ENCODE data around the gene SALL1. TPM values are rescaled to one million over a fixed set of nuclear protein-coding genes. Genes with fewer than 3 reads are reported as not detected.

Gene SALL1
- total and polyA plus RNA-seq, 4 donors: not detected

- no peak for DNase-seq
- Histone ChIP-seq H3K9me3 (ENCODE audit: control insufficient read depth, low read length) (peaks cover 2% of the 10 kb centered on the region), H3K27ac (ENCODE audit: low read depth in 1 of 2, low read length in 2 of 2) (no peak overlapping the region), H3K36me3 (ENCODE audit: control insufficient read depth in 1 of 2, insufficient read depth in 2 of 2, low read length in 1 of 2) (no peaks in the 10 kb centered on the region), H3K27me3 (ENCODE audit: control insufficient read depth in 1 of 2, insufficient read depth in 2 of 2, low read length in 1 of 2) (no peaks in the 10 kb centered on the region), H3K4me1 (ENCODE audit: control insufficient read depth in 1 of 2, insufficient read depth in 2 of 2, low read length in 2 of 2) (no peaks in the 10 kb centered on the region), H3K4me3 (ENCODE audit: low read length in 2 of 2) (no peak overlapping the region)
- 64 to 72% methylated on average over 5 of the region's 5 CpGs for WGBS, 2 donors
- intact Hi-C loops (cut with DNase I): no loop called here
- no peak for ATAC-seq (ENCODE audit: low FRiP score)
Observed at GRCh38 chr16:51125992-51126391, 25.1 kb downstream of the SALL1 start.

- H3K27me3 ChIP-seq (ENCODE audit: control insufficient read depth in 1 of 2, insufficient read depth in 2 of 2, low read length in 1 of 2): no peaks in the 10 kb centered on the region
- 80 to 92% methylated on average over 3 of the region's 3 CpGs for WGBS, 2 donors
- no peak for DNase-seq
Observed at GRCh38 chr16:51124896-51125295, 26.2 kb downstream of the SALL1 start.

GRCh38 chr16:51121850-51122249, 29.2 kb downstream of the SALL1 start:
- Histone ChIP-seq H3K9me3 (ENCODE audit: control insufficient read depth, low read length) (peaks cover 2% of the 10 kb centered on the region), H3K4me1 (ENCODE audit: control insufficient read depth in 1 of 2, insufficient read depth in 2 of 2, low read length in 2 of 2) (no peaks in the 10 kb centered on the region), H3K4me3 (ENCODE audit: low read length in 2 of 2) (no peak overlapping the region), H3K36me3 (ENCODE audit: control insufficient read depth in 1 of 2, insufficient read depth in 2 of 2, low read length in 1 of 2) (no peaks in the 10 kb centered on the region), H3K27ac (ENCODE audit: low read depth in 1 of 2, low read length in 2 of 2) (no peak overlapping the region), H3K27me3 (ENCODE audit: control insufficient read depth in 1 of 2, insufficient read depth in 2 of 2, low read length in 1 of 2) (no peaks in the 10 kb centered on the region)
- DNase-seq: no peak
- intact Hi-C loops (cut with DNase I): no loop called here
- WGBS, 2 donors: 44 to 50% methylated on average over 7 of the region's 7 CpGs
- ATAC-seq (ENCODE audit: low FRiP score): no peak

More at GRCh38 chr16:51124896-51125295, 26.2 kb downstream of the SALL1 start:
- no peaks in the 10 kb centered on the region for H3K4me1 ChIP-seq (ENCODE audit: control insufficient read depth in 1 of 2, insufficient read depth in 2 of 2, low read length in 2 of 2)
- no peak for ATAC-seq (ENCODE audit: low FRiP score)
- H3K36me3 ChIP-seq (ENCODE audit: control insufficient read depth in 1 of 2, insufficient read depth in 2 of 2, low read length in 1 of 2): no peaks in the 10 kb centered on the region
- H3K9me3 ChIP-seq (ENCODE audit: control insufficient read depth, low read length): peaks cover 2% of the 10 kb centered on the region
- no peak overlapping the region for H3K4me3 ChIP-seq (ENCODE audit: low read length in 2 of 2)
- intact Hi-C loops (cut with DNase I): no loop called here
- H3K27ac ChIP-seq (ENCODE audit: low read depth in 1 of 2, low read length in 2 of 2): no peak overlapping the region

GRCh38 chr16:51120730-51121347, 30.2 kb downstream of the SALL1 start:
- Histone ChIP-seq H3K9me3 (ENCODE audit: control insufficient read depth, low read length) (no peaks in the 10 kb centered on the region), H3K36me3 (ENCODE audit: control insufficient read depth in 1 of 2, insufficient read depth in 2 of 2, low read length in 1 of 2) (no peaks in the 10 kb centered on the region), H3K27me3 (ENCODE audit: control insufficient read depth in 1 of 2, insufficient read depth in 2 of 2, low read length in 1 of 2) (no peaks in the 10 kb centered on the region), H3K27ac (ENCODE audit: low read depth in 1 of 2, low read length in 2 of 2) (no peak overlapping the region), H3K4me1 (ENCODE audit: control insufficient read depth in 1 of 2, insufficient read depth in 2 of 2, low read length in 2 of 2) (no peaks in the 10 kb centered on the region), H3K4me3 (ENCODE audit: low read length in 2 of 2) (no peak overlapping the region)
- intact Hi-C loops (cut with DNase I): no loop called here
- ATAC-seq (ENCODE audit: low FRiP score) (no peak), DNase-seq (no peak)
- 22 to 26% methylated on average over 3 of the region's 3 CpGs for WGBS, 2 donors

- Histone ChIP-seq H3K4me3 (ENCODE audit: low read length in 2 of 2) (no peak overlapping the region), H3K36me3 (ENCODE audit: control insufficient read depth in 1 of 2, insufficient read depth in 2 of 2, low read length in 1 of 2) (no peaks in the 10 kb centered on the region), H3K9me3 (ENCODE audit: control insufficient read depth, low read length) (no peaks in the 10 kb centered on the region), H3K27me3 (ENCODE audit: control insufficient read depth in 1 of 2, insufficient read depth in 2 of 2, low read length in 1 of 2) (no peaks in the 10 kb centered on the region), H3K4me1 (ENCODE audit: control insufficient read depth in 1 of 2, insufficient read depth in 2 of 2, low read length in 2 of 2) (no peaks in the 10 kb centered on the region), H3K27ac (ENCODE audit: low read depth in 1 of 2, low read length in 2 of 2) (no peak overlapping the region)
- no peak for DNase-seq
- intact Hi-C loops (cut with DNase I): no loop called here
- 75 to 76% methylated on average over 6 of the region's 6 CpGs for WGBS, 2 donors
- no peak for ATAC-seq (ENCODE audit: low FRiP score)
Observed at GRCh38 chr16:51119973-51120729, 30.9 kb downstream of the SALL1 start.

GRCh38 chr16:51119556-51119955, 31.5 kb downstream of the SALL1 start:
- no peak overlapping the region for H3K27ac ChIP-seq (ENCODE audit: low read depth in 1 of 2, low read length in 2 of 2)
- DNase-seq (no peak), ATAC-seq (ENCODE audit: low FRiP score) (no peak)
- no peaks in the 10 kb centered on the region for H3K4me1 ChIP-seq (ENCODE audit: control insufficient read depth in 1 of 2, insufficient read depth in 2 of 2, low read length in 2 of 2)
- no peaks in the 10 kb centered on the region for H3K27me3 ChIP-seq (ENCODE audit: control insufficient read depth in 1 of 2, insufficient read depth in 2 of 2, low read length in 1 of 2)
- peaks cover 1% of the 10 kb centered on the region for H3K9me3 ChIP-seq (ENCODE audit: control insufficient read depth, low read length)
- 45 to 54% methylated on average over 8 of the region's 8 CpGs for WGBS, 2 donors
- intact Hi-C loops (cut with DNase I): no loop called here
- H3K36me3 ChIP-seq (ENCODE audit: control insufficient read depth in 1 of 2, insufficient read depth in 2 of 2, low read length in 1 of 2): no peaks in the 10 kb centered on the region
- no peak overlapping the region for H3K4me3 ChIP-seq (ENCODE audit: low read length in 2 of 2)

GRCh38 chr16:51116353-51116752, 34.7 kb downstream of the SALL1 start:
- H3K27ac ChIP-seq (ENCODE audit: low read depth in 1 of 2, low read length in 2 of 2): no peak overlapping the region
- no peaks in the 10 kb centered on the region for H3K4me1 ChIP-seq (ENCODE audit: control insufficient read depth in 1 of 2, insufficient read depth in 2 of 2, low read length in 2 of 2)
- H3K9me3 ChIP-seq (ENCODE audit: control insufficient read depth, low read length): peaks cover 1% of the 10 kb centered on the region
- H3K27me3 ChIP-seq (ENCODE audit: control insufficient read depth in 1 of 2, insufficient read depth in 2 of 2, low read length in 1 of 2): peaks cover 0 to 2% of the 10 kb centered on the region in 2 donors
- no peaks in the 10 kb centered on the region for H3K36me3 ChIP-seq (ENCODE audit: control insufficient read depth in 1 of 2, insufficient read depth in 2 of 2, low read length in 1 of 2)
- DNase-seq (no peak), ATAC-seq (ENCODE audit: low FRiP score) (no peak)
- no peak overlapping the region for H3K4me3 ChIP-seq (ENCODE audit: low read length in 2 of 2)
- WGBS, 2 donors: 38 to 45% methylated on average over 4 of the region's 4 CpGs
- intact Hi-C loops (cut with DNase I): no loop called here

GRCh38 chr16:51114382-51114781, 36.7 kb downstream of the SALL1 start:
- H3K4me3 ChIP-seq (ENCODE audit: low read length in 2 of 2): no peak overlapping the region
- H3K4me1 ChIP-seq (ENCODE audit: control insufficient read depth in 1 of 2, insufficient read depth in 2 of 2, low read length in 2 of 2): no peaks in the 10 kb centered on the region
- DNase-seq (no peak), ATAC-seq (ENCODE audit: low FRiP score) (no peak)
- intact Hi-C loops (cut with DNase I): no loop called here
- no peaks in the 10 kb centered on the region for H3K36me3 ChIP-seq (ENCODE audit: control insufficient read depth in 1 of 2, insufficient read depth in 2 of 2, low read length in 1 of 2)
- H3K9me3 ChIP-seq (ENCODE audit: control insufficient read depth, low read length): peaks cover 1% of the 10 kb centered on the region
- H3K27ac ChIP-seq (ENCODE audit: low read depth in 1 of 2, low read length in 2 of 2): no peak overlapping the region
- H3K27me3 ChIP-seq (ENCODE audit: control insufficient read depth in 1 of 2, insufficient read depth in 2 of 2, low read length in 1 of 2): peaks cover 0 to 2% of the 10 kb centered on the region in 2 donors
- 28 to 32% methylated on average over 9 of the region's 9 CpGs for WGBS, 2 donors
